Measurements from ENCODE around the gene BCL7A.
"Not testable (repeated sequence)": the region's sequence is repeated elsewhere in the genome, so short reads cannot be mapped to it uniquely, and the experiment has no call there.

The BCL7A gene

GRCh38 chr12:122093098-122093883 is 71.6 kb downstream of the BCL7A start:
- DNase-seq (ENCODE audit: low read depth in 2 of 2) = no peak

DNA sequence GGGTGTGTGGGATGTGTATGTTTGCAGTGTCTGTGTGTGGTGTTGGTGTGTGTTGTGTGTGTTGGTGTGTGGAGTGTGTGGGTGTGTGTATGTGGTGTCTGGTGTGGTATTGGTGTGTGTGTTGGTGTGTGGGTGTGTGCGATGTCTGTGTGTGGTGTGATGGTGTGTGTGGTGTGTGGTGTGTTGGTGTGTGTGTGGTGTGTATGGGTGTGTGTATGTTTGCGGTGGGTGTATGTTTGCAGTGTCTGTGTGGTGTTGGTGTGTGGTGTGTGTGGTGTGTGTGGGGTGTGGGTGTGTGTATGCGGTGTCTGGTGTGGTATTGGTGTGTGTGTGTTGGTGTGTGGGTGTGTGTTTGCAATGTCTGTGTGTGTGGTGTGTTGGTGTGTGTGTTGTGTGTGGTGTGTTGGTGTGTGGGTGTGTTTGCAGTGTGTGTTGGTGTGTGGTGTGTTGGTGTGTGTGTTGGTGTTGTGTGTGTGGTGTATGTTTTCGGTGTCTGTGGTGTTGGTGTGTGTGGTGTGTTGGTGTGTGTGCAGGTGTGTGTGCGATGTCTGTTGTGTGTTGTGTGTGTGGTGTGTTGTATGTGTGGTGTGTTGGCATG is 72.6 kb downstream of the BCL7A start:
- no peak for DNase-seq (ENCODE audit: low read depth in 2 of 2)

DNA sequence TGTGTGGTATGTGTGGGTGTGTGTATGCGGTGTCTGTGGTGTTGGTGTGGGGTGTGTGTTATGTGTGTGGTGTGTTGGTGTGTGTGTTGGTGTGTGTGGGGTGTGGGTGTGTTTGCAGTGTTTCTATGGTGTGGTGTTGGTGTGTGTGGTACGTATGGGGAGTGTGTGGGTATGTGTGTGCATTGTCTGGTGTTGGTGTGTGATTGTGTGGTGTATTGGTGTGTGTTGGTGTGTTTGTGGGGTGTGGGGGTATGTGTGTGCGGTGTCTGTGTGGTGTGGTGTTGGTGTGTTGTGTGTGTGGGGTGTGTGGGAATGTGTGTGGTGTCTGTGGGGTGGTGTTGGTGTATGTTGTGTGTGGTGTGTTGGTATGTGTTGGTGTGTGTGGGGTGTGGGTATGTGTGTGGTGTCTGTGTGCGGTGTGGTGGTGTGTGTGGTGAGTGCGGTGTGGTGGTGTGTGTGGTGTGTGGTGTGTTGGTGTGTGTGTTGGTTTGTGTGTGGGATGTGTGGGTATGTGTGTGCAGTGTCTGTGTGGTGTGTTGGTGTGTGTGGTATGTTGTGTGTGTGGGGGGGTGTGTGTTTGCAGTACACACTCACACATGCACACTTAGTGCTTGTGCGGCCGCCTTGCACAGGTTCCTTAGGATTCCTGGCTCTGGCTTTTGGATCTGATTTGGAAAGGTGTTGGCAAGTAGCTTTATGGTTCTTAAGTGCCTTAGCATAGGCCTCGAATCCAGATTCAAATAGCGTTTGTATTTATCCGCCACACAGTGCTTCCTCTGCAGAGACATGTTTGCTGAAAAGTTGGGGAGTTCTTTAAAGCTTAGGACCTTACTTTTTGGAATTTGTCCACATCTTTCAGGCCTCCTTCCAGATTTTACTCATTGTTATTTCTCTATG is 73.3 kb downstream of the BCL7A start:
- no peak for DNase-seq (ENCODE audit: low read depth in 2 of 2)

DNA sequence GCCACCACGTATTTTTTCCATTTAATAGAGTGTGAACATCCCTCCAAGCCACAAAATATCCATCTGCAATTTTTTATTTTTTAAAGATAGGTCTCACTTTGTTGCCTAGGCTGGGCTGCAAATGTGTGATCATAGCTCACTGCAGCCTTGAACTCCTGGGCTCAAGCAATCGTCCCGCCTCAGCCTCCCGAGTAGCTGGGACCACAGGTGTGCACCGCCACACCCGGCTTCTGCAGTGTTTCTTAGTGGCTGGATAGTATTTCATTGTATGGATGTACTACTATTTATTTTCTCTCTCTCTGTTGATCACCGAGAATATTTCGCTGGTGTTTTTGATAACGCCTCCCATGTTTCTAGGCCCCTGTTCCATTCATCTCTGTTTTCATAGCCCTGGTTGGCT is 74.3 kb downstream of the BCL7A start:
- DNase-seq (ENCODE audit: low read depth in 2 of 2) = no peak

- no peak for DNase-seq (ENCODE audit: low read depth in 2 of 2)
Measured at GRCh38 chr12:122096591-122097149, 75.0 kb downstream of the BCL7A start.

DNA sequence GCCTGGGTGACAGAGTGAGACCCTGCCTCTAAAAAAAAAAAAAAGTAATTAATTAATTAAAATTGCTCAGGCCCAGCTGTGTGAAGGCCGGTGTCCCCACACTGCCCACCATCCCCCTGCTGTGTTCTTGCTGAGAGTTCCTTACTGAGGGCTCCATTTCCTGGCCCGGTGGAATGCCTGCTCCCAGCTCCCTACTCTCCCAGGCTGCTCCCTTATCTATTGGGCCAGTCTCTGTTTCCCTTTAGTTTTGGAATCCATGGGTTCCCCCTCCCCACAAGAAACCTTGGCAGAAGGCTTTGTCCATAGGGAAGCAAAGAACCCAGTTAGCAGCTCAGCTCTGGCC is 75.9 kb downstream of the BCL7A start:
- DNase-seq (ENCODE audit: low read depth in 2 of 2) = no peak

DNA sequence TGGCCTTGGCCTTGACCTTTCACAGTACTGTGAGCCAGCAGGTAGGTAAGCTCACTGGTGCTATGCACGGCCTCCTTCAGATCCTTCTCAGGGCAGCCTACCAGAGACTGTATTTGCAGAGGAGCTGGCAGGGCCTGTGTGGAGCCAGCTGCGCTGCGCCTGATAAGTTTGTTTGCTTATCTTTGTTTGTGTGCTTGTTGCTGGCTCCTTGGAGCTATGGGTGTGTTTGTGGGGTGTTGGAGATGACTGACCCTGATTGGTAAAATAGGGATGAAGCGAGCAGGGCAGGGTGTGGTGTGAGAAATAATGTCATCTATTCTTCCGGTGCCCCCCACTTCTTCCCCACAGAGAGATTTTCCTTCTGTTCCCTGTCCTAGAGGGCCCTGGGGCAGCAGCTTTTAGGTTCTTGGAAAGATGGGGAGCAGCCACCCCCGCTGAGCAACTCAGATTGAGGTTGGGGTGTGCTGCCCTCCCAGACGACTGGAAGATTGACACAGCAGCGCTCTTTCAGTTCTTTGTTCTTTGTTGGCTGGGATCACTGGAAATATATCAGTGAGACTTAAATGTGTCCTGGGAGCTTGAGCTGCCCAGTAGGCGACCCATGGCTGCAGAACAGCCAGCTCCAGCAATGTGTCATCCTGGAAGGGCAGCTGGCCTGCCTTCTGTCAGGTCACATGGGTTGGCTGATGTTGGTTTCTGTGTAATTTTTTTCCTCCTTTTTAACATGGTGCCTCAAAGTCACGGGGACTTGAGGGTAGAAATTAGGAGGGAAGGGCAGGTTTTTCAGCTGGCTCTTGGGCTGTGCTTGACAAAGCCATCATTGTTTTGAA is 76.5 kb downstream of the BCL7A start:
- DNase-seq (ENCODE audit: low read depth in 2 of 2) = no peak

- DNase-seq (ENCODE audit: low read depth in 2 of 2) = no peak
Measured at GRCh38 chr12:122099280-122099749, 77.6 kb downstream of the BCL7A start.

GRCh38 chr12:122099856-122100255 is 78.2 kb downstream of the BCL7A start:
- DNase-seq (ENCODE audit: low read depth in 2 of 2) = no peak

- no peak for DNase-seq (ENCODE audit: low read depth in 2 of 2)
Measured at GRCh38 chr12:122100568-122100967, 78.9 kb downstream of the BCL7A start.

- no peak for DNase-seq (ENCODE audit: low read depth in 2 of 2)
Measured at GRCh38 chr12:122102331-122102730, 80.6 kb downstream of the BCL7A start.

- no peak for DNase-seq (ENCODE audit: low read depth in 2 of 2)
Measured at GRCh38 chr12:122104844-122105243, 83.2 kb downstream of the BCL7A start.

DNA sequence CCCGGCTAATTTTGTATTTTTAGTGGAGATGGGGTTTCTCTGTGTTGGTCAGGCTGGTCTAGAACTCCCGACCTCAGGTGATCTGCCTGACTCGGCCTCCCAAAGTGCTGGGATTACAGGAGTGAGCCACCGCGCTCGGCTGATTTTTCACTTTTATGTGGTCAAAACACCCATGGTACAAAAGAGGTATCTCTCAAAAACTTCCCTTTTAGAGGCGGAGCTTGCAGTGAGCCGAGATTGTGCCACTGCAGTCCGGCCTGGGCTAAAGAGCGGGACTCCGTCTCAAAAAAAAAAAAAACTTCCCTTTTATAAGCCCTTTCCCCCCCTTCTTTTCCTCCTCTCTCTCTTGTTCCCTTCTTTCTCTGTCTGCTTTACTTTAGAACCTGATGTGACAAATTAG is 83.8 kb downstream of the BCL7A start:
- DNase-seq (ENCODE audit: low read depth in 2 of 2) = not testable (repeated sequence)

DNA sequence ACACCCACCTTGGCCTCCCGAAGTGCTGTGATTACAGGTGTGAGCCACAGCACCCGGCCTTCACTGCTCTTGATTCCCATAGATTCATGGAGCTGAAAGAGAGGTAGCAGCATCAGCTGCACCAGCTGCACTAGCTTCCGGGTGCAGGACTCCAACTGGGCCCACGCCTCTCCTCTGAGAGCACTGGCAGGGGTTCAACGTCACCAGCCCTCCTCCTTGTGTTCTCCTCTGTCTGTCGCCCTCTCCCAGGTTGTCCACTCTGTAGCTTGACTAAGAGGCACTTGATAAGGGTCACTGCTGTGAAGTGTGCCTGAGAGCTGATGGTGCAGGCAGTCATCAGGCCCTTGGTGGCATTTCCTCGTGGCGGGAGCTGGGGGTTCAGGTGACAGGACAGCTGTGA is 85.2 kb downstream of the BCL7A start:
- no peak for DNase-seq (ENCODE audit: low read depth in 2 of 2)

GRCh38 chr12:122107261-122107660 is 85.6 kb downstream of the BCL7A start:
- no peak for DNase-seq (ENCODE audit: low read depth in 2 of 2)

GRCh38 chr12:122111089-122111641 is 89.5 kb downstream of the BCL7A start:
- no peak for DNase-seq (ENCODE audit: low read depth in 2 of 2)
